GM12874 (cell line): ENCODE data around the gene CDK14.

ENCODE experiments used
- TF ChIP-seq, protein P1 (sequence below): IDR thresholded peaks from 2 replicates; pipeline ENCODE4 v1.5.1; 2011; ENCODE audit warnings: low read depth, mild to moderate bottlenecking, control low read depth, low read length, moderate library complexity; ENCODE audit not compliant: insufficient read depth

CDK14 gene

GRCh38 chr7:91039033-91039432, 442.9 kb downstream of the CDK14 start:
- TF ChIP-seq, protein P1, sequence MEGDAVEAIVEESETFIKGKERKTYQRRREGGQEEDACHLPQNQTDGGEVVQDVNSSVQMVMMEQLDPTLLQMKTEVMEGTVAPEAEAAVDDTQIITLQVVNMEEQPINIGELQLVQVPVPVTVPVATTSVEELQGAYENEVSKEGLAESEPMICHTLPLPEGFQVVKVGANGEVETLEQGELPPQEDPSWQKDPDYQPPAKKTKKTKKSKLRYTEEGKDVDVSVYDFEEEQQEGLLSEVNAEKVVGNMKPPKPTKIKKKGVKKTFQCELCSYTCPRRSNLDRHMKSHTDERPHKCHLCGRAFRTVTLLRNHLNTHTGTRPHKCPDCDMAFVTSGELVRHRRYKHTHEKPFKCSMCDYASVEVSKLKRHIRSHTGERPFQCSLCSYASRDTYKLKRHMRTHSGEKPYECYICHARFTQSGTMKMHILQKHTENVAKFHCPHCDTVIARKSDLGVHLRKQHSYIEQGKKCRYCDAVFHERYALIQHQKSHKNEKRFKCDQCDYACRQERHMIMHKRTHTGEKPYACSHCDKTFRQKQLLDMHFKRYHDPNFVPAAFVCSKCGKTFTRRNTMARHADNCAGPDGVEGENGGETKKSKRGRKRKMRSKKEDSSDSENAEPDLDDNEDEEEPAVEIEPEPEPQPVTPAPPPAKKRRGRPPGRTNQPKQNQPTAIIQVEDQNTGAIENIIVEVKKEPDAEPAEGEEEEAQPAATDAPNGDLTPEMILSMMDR: no peak

GRCh38 chr7:91041141-91041540, 445.0 kb downstream of the CDK14 start:
- TF ChIP-seq, protein P1: no peak

DNA sequence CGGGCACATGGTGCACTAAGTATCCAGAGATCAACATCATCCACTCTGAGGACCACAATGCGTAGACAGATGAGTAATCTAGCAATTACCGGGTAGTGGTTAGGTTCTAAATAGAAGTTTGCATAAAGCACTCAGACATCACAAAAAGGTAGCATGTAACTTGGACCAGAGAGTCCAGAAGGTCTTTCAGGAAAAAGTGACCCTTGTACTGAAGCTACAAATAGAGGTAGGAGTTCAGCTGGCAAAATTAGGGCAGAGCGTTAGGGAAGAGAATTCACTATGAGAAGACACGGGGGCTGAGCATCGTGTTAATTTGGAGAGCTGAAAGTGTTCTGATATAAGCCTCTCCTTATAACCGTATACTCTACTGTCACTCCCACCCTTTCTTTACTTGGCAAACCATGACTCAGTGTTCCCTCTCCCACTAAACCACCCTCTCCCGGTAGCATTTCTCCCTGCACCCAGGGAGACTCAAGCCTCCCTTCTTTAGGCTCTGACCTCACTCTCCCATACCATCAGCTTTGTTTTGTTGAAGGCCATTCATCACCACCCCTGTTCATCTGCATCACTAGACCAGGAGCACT, 445.9 kb downstream of the CDK14 start:
- TF ChIP-seq, protein P1: no peak

GRCh38 chr7:91043186-91043585, 447.1 kb downstream of the CDK14 start:
- TF ChIP-seq, protein P1: no peak

DNA sequence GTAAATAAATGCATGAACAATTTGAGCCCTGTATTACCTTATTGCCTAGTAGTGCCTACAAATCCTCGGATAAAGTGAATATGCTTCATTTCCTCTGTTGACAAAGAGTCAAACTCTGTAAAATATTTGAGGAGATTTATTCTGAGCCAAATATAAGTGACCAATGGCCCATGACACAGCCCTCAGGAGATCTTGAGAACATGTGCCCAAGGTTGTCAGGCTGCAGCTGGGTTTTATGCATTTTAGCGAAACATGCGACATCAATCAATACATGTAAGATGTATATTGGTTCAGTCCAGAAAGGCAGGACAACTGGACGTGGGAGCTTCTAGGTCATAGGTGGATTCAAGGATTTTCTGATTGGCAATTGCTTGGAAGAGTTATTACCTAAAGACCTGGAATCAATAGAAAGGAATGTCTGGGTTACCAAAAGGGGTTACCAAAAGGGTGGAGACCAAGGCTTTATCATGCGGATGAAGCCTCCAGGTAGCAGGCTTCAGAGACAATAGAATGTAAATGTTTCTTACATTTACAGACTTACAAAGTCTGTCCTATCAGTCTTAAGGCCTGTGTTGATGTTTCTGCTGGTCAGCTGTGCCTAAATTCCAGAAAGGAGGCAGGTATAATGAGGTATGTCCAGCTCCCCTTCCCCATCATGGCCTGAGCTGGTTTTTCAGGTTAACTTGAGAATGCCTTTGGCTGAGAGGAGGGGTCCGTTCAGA, 448.0 kb downstream of the CDK14 start:
- TF ChIP-seq, protein P1: no peak

- TF ChIP-seq, protein P1: no peak
These were observed 449.5 kb downstream of the CDK14 start for GRCh38 chr7:91045606-91046005.

- TF ChIP-seq, protein P1: no peak
These were observed 450.4 kb downstream of the CDK14 start for GRCh38 chr7:91046322-91047089.
